ENCODE results near the gene SBK3. TPM values are rescaled to one million over a fixed set of nuclear protein-coding genes. Genes with fewer than 3 reads are reported as not detected.
A peak's percentile ranks its signal among the peaks of the same experiment; 100 is the strongest.

Gene SBK3
- total and polyA plus RNA-seq, 10 of the 15 experiments (the other 5 are each of a cell fraction or from before 2014, with no cell fraction given): not detected

DNA sequence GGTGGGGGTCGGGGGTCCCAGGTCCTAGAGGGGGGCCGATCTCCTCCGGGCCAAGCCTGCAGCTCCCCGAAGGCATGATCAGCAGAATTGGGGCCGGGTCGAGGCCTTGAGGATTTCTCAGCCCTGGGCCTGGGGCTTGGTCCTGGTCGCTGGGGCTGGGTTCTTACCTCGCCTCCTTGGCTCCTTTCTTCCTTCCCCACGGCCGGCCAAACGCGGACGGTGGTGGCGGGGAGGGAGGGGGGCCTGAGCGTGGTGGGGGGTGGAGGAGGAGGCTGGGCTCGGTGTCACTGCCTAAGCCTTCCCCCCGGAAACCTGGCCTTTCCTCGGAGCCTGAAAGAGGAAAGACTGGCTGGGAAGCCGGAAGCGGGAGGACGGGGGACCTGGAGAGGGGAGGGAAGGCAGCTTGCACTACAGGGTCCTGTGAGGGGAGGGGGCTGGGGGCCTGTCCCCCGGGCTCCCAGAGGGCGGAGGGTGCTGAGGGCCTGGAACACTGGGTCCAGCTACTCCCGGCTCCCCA lies 35.3 kb upstream of the SBK3 start, which contains the start of gene ZNF579 (continued):
- TF ChIP-seq, protein P1, sequence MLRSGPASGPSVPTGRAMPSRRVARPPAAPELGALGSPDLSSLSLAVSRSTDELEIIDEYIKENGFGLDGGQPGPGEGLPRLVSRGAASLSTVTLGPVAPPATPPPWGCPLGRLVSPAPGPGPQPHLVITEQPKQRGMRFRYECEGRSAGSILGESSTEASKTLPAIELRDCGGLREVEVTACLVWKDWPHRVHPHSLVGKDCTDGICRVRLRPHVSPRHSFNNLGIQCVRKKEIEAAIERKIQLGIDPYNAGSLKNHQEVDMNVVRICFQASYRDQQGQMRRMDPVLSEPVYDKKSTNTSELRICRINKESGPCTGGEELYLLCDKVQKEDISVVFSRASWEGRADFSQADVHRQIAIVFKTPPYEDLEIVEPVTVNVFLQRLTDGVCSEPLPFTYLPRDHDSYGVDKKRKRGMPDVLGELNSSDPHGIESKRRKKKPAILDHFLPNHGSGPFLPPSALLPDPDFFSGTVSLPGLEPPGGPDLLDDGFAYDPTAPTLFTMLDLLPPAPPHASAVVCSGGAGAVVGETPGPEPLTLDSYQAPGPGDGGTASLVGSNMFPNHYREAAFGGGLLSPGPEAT (IDR thresholded peaks at IDR 0.05; ENCODE audit: low read depth): peak; percentile 75; the same call in 1 of the 2 replicates
- no peak for TF ChIP-seq USF2 (IDR thresholded peaks at IDR 0.05; ENCODE audit: borderline replicate concordance, low read depth, low read length)
- no peak for TF ChIP-seq NFIC (IDR thresholded peaks at IDR 0.05; ENCODE audit: low read depth, low read length)
- TF ChIP-seq MXI1 (IDR thresholded peaks at IDR 0.05; ENCODE audit: low read depth, low read length): peak; percentile 68; the same call in 1 of the 2 replicates
- TF ChIP-seq MEF2B (IDR thresholded peaks at IDR 0.05; ENCODE audit: partially characterized antibody, poor library complexity, severe bottlenecking): peak; percentile 18
- TF ChIP-seq FOS (IDR thresholded peaks at IDR 0.05; ENCODE audit: borderline replicate concordance, extremely low read depth, insufficient read length): no peak
- TF ChIP-seq MLLT1 (IDR thresholded peaks at IDR 0.05): no peak
- no peak for TF ChIP-seq RAD51 (IDR thresholded peaks at IDR 0.05)
- TF ChIP-seq NR2F1 (conservative IDR thresholded peaks at IDR 0.05): no peak
- peak; percentile 46; the same call in 1 of the 2 replicates for TF ChIP-seq RUNX3 (IDR thresholded peaks at IDR 0.05; ENCODE audit: low read length)
- TF ChIP-seq CBX3 (IDR thresholded peaks at IDR 0.05; ENCODE audit: borderline replicate concordance, low read depth): no peak
- 0 out of 2 replicates have a peak, but pooled peaks have one; percentile 48 for TF ChIP-seq TCF12 (IDR thresholded peaks at IDR 0.05; ENCODE audit: low read depth, low read length)
- TF ChIP-seq CEBPZ (IDR thresholded peaks at IDR 0.05; ENCODE audit: low read depth, low read length): no peak
- peak; percentile 80; the same call in 1 of the 2 replicates for TF ChIP-seq CHD2 (IDR thresholded peaks at IDR 0.05; ENCODE audit: borderline replicate concordance, low read depth, low read length)
- TF ChIP-seq PBX3 (IDR thresholded peaks at IDR 0.05; ENCODE audit: insufficient replicate concordance, low read depth, low read length): peak; percentile 28
- TF ChIP-seq EP300 (IDR thresholded peaks at IDR 0.05; ENCODE audit: borderline replicate concordance in 1 of 2, control insufficient read depth in 1 of 2, low read depth in 2 of 2, low read length in 2 of 2): 0 out of 4 replicates have a peak, but pooled peaks of 1 of the 2 experiments have one; percentile 5
- TF ChIP-seq HCFC1 (IDR thresholded peaks at IDR 0.05; ENCODE audit: low read length): peak; percentile 72
- no peak for TF ChIP-seq TCF7 (IDR thresholded peaks at IDR 0.05; ENCODE audit: borderline replicate concordance)
